ENCODE results near the gene PRSS23.
"Not testable (repeated sequence)": the region's sequence is repeated elsewhere in the genome, so short reads cannot be mapped to it uniquely, and the experiment has no call there.

Gene PRSS23

DNA sequence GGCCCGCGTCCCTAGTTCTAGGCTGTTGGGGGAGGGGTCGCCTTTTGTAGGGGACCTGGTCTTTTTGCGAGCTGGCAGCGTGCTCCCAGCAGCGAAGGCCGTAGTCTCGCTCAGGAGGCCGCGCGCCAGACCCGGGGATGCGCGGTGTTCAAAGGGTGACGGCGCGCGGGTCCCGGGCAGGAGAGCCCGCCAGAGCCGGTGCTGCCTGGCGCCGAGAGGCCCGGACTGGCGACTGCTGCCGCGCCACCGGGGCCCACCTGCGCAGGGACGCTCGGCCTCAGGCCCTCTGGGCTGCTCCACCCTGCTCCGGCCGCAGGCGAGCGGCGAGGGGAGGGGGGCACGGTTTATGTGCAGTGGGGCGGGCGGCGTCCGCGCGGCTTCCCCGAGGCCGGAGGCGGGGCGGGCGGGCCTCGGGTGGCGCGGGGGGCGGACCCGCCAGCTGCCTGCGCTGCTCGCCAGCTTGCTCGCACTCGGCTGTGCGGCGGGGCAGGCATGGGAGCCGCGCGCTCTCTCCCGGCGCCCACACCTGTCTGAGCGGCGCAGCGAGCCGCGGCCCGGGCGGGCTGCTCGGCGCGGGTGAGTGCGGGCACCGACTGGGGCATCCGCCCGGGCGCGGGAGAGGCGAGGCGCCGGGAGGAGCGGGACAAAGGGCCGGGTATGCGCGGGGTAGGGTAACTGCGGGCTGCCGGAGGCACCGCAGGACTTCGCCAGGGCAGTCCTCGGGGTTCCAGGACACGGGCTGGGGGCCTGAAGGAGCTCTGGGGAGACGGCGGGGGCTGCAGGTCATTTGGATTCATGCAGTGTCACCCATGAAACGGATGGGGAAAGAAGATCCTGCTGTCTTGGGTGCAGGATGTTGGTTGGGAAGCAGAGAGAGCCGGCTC, at the start of gene PRSS23:
Gene PRSS23 (plus strand): TSS at position 467 of the 884 bp plus-strand sequence. CDS start 7,102 bp downstream, outside the sequence.
- DNase-seq (ENCODE audit: low read depth in 2 of 2), result peak in 1 of 2 donors; percentile 37

- no peak for DNase-seq (ENCODE audit: low read depth in 2 of 2)
These were observed 46.9 kb upstream of the PRSS23 start for GRCh38 chr11:86753459-86753858.

DNA sequence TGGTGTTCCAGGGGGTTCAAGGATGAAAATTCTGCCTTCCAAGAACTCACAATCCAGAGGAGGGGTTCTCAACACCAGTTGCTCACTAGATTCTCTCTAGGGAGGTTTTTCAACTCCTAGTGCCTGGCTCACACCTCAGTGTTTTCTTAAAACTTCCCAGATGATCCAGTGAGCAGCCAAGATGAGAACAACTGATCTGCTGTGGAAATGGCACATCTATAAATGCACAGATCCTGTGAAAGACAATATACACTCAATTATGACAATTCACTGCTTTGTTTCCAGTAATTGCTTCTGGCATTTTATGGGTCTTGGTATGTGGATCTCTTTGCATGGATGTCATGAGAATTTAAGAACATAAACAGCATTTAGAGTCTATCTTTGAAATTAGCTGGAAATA, 45.2 kb upstream of the PRSS23 start:
- no peak for DNase-seq (ENCODE audit: low read depth in 2 of 2)

GRCh38 chr11:86758171-86758570, 42.2 kb upstream of the PRSS23 start:
- DNase-seq (ENCODE audit: low read depth in 2 of 2), result no peak

DNA sequence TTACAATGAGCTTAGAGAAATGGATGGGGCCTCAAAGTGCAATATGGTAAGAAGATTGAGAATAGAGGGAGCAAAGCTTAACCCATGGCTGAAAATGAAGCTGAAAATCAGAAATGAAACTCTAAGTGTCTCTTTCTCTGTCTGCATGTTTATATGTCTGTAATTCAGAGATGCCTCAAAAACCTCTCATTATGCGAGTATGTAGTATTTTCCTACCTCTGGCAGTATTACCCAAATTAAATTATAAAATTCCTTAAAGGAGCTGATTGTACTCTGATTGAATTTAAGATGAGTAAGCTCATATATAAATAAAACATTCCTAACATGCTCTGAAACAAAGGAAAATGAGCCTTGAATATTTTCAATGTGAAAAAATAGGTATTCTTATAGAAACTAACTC, 39.8 kb upstream of the PRSS23 start:
- no peak for DNase-seq (ENCODE audit: low read depth in 2 of 2)

- DNase-seq (ENCODE audit: low read depth in 2 of 2), result no peak
These were observed 38.4 kb upstream of the PRSS23 start for GRCh38 chr11:86761978-86762377.

DNA sequence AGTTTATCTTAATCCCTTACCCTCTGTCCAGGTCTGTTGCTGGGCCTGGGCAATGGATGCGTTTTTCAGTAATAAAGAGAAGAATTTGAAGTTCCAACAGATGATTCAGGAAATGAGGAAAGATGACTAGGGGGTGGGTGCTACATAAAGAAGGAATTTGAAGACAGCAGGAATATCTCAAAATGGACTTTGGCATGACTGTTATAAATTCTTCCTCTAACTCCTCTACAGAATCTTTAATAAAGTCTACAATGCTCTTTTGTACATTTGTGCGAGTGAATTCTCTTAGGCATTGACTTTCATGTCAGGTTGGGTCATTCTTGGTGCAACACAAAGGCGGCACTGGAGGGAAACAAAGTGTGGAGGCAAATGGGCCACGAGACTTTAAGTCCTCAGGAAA, 35.1 kb upstream of the PRSS23 start:
- no peak for DNase-seq (ENCODE audit: low read depth in 2 of 2)

GRCh38 chr11:86765878-86766277, 34.5 kb upstream of the PRSS23 start:
- no peak for DNase-seq (ENCODE audit: low read depth in 2 of 2)

DNA sequence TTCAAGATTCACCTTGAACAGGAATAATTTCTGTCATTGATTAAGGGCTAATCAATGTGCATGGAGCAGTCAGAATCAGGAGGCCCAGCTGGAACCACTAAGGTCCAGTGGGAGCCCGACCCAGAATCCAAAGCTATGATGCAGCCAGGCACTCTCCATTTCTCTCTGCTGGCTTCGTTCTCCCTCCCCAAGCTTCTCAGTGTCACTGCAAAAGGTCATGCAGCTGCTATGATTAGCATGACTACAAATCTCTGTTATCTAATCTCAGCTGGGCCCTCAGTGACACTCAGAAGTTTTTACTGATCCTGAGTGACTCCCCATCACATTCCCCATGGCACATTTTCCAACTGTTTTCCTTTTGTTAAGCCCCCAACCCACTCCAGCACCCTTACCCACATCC, 31.1 kb upstream of the PRSS23 start:
- no peak for DNase-seq (ENCODE audit: low read depth in 2 of 2)

DNA sequence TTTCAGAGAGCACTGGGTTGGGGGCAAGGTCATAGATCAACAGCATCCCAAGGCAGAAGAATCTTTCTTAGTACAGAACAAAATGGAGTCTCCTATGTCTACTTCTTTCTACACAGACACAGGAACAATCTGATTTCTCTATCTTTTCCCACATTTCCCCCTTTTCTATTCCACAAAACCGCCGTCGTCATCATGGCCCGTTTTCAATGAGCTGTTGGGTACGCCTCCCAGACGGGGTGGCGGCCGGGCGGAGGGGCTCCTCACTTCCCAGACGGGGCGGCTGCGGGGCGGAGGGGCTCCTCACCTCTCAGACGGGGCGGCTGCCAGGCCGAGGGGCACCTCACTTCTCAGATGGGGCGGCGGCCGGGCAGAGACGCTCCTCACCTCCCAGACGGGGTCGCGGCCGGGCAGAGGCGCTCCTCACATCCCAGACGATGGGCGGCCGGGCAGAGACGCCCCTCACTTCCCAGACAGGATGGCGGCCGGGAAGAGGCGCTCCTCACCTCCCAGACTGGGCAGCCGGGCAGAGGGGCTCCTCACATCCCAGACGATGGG, 29.8 kb upstream of the PRSS23 start:
- DNase-seq (ENCODE audit: low read depth in 2 of 2), result not testable (repeated sequence)

- no peak for DNase-seq (ENCODE audit: low read depth in 2 of 2)
These were observed 27.3 kb upstream of the PRSS23 start for GRCh38 chr11:86772999-86773398.

GRCh38 chr11:86773513-86774252, 26.7 kb upstream of the PRSS23 start:
- no peak for DNase-seq (ENCODE audit: low read depth in 2 of 2)

GRCh38 chr11:86774417-86774816, 25.9 kb upstream of the PRSS23 start:
- no peak for DNase-seq (ENCODE audit: low read depth in 2 of 2)

DNA sequence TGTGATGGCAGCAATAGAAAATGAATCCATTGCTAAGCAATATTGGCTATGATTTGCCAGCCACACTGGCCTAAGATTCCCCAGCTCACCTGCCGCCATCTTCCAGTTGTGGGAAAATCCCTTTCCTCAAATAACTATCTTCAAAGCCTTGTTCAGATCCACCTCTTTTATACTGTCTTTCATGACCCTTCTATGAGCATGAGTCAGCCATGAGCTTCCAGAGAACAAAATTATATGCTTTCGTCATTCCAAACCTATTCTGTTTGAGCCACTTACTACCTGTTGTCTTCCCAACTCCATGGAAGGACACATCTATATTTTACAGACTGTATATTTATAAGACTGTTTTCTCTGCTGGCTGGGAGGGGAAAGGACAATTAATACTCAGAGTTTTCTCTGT, 25.0 kb upstream of the PRSS23 start:
- DNase-seq (ENCODE audit: low read depth in 2 of 2), result no peak

- DNase-seq (ENCODE audit: low read depth in 2 of 2), result no peak
These were observed 18.8 kb upstream of the PRSS23 start for GRCh38 chr11:86781546-86781945.

- DNase-seq (ENCODE audit: low read depth in 2 of 2), result no peak
These were observed 17.6 kb upstream of the PRSS23 start for GRCh38 chr11:86782742-86783141.

GRCh38 chr11:86783661-86784060, 16.7 kb upstream of the PRSS23 start:
- DNase-seq (ENCODE audit: low read depth in 2 of 2), result no peak

DNA sequence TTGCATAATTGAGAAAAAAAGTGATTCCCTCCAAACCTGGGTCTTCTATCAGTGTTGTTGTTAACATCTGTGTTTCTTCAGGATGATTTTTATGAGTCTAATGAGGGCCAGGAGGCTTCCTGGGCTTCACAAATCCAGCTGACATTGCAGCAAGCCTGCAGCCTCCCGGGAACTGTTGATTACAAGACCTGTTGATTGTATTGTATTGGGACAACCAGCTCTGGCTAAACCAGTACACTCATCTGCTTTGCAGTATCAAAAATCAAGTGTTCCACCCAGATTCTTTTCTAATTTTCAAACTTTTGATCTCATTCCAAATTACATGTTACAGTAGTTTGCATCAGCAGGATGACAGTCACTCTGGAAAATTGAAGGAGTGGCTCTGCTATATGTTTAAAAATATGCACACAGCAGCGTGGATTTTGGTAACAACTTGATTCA, 16.1 kb upstream of the PRSS23 start:
- no peak for DNase-seq (ENCODE audit: low read depth in 2 of 2)

DNA sequence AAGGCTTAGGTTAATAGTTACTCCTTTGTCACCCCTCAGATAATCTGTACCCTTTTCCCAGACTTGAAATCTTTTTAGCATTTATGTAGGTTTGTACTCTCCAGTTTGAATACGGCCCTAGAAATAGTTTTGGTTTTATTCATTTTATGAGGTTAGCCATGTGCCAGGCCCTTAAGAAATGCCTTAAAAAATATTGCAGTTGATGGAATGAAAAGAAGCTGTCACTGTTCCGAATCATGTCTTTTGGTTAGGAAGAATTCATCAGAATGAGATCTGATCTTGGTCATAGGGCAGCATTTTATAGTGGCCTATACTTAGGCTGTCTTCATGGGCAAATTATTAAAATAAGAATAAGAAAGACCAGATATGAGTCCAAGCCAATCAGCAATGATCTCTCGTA, 14.8 kb upstream of the PRSS23 start:
- DNase-seq (ENCODE audit: low read depth in 2 of 2), result no peak

DNA sequence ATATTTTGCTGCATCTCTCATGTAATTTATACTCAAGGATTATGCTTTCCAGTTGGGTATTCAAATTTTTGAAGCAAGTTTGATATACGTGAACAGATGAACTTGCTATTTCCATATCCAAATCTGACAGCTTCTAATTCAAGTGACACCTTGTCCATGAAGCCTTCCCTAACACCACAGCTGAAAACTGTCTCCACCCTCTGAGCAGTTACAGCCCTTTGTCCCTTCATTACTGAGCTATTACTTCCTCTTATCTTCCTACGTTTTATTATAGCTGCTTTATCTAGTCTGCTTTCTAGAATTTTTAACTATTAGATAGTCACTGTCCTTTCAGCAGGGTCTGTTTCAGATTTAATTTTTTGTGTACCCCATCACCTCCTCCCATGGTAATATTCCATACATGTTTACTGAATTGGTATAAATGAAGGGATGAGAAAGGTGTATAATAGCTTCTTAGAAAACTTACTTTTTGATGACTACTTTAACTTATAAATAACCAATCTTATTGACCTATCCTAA, 13.3 kb upstream of the PRSS23 start:
- DNase-seq (ENCODE audit: low read depth in 2 of 2), result no peak

- no peak for DNase-seq (ENCODE audit: low read depth in 2 of 2)
These were observed 12.7 kb upstream of the PRSS23 start for GRCh38 chr11:86787656-86788055.

DNA sequence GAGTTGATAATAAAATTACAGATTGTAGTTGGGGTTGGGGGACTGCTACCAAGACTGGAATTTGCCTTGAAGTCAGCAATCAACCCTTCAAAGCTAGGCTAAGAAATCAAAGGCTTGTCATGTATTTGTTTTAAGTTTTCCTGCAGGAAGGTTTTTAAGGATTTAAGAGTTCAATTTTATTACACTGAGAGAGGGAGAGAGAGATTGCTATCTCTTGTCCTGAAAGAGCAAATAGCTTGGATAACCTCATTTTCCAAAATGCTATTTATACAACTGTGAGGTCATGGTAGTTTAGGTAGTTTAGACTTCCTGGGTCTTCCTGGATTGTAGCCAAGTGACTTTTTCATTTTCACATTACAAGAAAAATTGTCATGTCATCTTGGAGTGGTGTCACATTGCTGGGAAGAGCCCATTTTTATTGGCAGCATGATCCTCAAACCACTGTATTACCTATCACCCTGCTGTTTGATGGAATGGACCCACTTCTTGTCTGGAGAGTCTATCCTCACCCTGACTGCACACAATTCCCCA, 10.1 kb upstream of the PRSS23 start:
- DNase-seq (ENCODE audit: low read depth in 2 of 2), result no peak
